SU-DHL-6 (cell line): Measurements from ENCODE around the gene EPHA6.

Experiments
- EZH2phosphoT487 ChIP-seq: fragments of 200-600 bp; sonication (generic), shearing (Covaris generic); conservative IDR thresholded peaks from 2 replicates; pipeline ENCODE4 v1.6.1; 2018; ENCODE audit warnings: mild to moderate bottlenecking, antibody characterized with exemption, low read length, moderate library complexity, mixed read lengths
- TF ChIP-seq, protein P1 (sequence below): fragments of 200-600 bp; sonication (generic); IDR thresholded peaks from one replicate; pipeline ENCODE4 v1.5.1; 2017; ENCODE audit warnings: antibody characterized with exemption, mild to moderate bottlenecking, low read length, moderate library complexity; ENCODE audit not compliant: insufficient read depth, poor library complexity, severe bottlenecking

DNA sequence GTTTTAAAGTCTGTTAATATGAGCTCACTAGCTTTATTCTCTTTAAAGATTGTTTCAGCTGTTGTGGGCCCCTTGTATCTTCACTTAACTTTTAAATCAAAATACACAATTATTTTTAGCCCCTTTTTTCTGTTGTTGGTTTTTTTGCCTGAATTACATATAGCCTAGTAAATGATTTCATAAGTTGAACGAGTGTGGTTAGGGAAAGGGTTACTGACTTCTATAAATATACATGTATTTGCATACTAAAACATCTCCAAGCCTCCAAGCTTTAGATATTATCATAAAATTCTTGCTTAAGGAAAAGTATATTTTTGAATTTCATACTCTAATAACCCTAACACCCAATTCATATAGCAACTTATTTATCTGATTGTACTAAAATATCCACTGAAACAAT is 877.0 kb downstream of the EPHA6 start:
- TF ChIP-seq, protein P1, sequence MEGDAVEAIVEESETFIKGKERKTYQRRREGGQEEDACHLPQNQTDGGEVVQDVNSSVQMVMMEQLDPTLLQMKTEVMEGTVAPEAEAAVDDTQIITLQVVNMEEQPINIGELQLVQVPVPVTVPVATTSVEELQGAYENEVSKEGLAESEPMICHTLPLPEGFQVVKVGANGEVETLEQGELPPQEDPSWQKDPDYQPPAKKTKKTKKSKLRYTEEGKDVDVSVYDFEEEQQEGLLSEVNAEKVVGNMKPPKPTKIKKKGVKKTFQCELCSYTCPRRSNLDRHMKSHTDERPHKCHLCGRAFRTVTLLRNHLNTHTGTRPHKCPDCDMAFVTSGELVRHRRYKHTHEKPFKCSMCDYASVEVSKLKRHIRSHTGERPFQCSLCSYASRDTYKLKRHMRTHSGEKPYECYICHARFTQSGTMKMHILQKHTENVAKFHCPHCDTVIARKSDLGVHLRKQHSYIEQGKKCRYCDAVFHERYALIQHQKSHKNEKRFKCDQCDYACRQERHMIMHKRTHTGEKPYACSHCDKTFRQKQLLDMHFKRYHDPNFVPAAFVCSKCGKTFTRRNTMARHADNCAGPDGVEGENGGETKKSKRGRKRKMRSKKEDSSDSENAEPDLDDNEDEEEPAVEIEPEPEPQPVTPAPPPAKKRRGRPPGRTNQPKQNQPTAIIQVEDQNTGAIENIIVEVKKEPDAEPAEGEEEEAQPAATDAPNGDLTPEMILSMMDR: no peak
- TF ChIP-seq EZH2phosphoT487: no peak
